ENCODE measurements around the gene NOTCH4.
"Not testable (repeated sequence)": the region's sequence is repeated elsewhere in the genome, so short reads cannot be mapped to it uniquely, and the experiment has no call there.

DNA sequence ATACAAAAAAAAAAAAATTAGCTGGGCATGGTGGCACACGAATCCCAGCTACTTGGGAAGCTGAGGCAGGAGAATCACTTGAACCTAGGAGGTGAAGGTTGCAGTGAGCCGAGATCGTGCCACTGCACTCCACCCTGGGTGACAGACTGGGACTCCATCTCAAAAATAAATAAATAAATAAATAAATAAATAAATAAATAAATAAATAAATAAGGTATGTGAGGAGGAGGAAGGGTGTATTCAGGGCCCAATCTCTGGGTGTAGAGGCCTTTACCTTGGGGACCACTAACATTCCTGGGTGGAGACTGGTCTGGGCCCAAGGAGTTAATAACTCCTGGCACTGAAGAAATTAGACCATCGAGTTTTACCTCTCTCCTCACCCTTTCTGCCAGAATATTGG, 12.4 kb downstream of the NOTCH4 start:
- TF ChIP-seq EZH2 (IDR thresholded peaks at IDR 0.05; ENCODE audit: low read depth, unreplicated experiment): not testable (repeated sequence)
- TF ChIP-seq, protein P1, sequence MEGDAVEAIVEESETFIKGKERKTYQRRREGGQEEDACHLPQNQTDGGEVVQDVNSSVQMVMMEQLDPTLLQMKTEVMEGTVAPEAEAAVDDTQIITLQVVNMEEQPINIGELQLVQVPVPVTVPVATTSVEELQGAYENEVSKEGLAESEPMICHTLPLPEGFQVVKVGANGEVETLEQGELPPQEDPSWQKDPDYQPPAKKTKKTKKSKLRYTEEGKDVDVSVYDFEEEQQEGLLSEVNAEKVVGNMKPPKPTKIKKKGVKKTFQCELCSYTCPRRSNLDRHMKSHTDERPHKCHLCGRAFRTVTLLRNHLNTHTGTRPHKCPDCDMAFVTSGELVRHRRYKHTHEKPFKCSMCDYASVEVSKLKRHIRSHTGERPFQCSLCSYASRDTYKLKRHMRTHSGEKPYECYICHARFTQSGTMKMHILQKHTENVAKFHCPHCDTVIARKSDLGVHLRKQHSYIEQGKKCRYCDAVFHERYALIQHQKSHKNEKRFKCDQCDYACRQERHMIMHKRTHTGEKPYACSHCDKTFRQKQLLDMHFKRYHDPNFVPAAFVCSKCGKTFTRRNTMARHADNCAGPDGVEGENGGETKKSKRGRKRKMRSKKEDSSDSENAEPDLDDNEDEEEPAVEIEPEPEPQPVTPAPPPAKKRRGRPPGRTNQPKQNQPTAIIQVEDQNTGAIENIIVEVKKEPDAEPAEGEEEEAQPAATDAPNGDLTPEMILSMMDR (conservative IDR thresholded peaks at IDR 0.05; ENCODE audit: low read depth in 2 of 2): not testable (repeated sequence)
- TF ChIP-seq, protein P2, sequence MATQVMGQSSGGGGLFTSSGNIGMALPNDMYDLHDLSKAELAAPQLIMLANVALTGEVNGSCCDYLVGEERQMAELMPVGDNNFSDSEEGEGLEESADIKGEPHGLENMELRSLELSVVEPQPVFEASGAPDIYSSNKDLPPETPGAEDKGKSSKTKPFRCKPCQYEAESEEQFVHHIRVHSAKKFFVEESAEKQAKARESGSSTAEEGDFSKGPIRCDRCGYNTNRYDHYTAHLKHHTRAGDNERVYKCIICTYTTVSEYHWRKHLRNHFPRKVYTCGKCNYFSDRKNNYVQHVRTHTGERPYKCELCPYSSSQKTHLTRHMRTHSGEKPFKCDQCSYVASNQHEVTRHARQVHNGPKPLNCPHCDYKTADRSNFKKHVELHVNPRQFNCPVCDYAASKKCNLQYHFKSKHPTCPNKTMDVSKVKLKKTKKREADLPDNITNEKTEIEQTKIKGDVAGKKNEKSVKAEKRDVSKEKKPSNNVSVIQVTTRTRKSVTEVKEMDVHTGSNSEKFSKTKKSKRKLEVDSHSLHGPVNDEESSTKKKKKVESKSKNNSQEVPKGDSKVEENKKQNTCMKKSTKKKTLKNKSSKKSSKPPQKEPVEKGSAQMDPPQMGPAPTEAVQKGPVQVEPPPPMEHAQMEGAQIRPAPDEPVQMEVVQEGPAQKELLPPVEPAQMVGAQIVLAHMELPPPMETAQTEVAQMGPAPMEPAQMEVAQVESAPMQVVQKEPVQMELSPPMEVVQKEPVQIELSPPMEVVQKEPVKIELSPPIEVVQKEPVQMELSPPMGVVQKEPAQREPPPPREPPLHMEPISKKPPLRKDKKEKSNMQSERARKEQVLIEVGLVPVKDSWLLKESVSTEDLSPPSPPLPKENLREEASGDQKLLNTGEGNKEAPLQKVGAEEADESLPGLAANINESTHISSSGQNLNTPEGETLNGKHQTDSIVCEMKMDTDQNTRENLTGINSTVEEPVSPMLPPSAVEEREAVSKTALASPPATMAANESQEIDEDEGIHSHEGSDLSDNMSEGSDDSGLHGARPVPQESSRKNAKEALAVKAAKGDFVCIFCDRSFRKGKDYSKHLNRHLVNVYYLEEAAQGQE (IDR thresholded peaks at IDR 0.05; ENCODE audit: unreplicated experiment): not testable (repeated sequence)

Measured in GM23338 (cell line).